GM19452 (cell line): Measurements from ENCODE around the gene PDPN.
"Not testable (repeated sequence)": the region's sequence is repeated elsewhere in the genome, so short reads cannot be mapped to it uniquely, and the experiment has no call there.

Experiments
- ATAC-seq: cut with Tn5 transposase; IDR thresholded peaks from one replicate; pipeline ENCODE4 v1.9.1; 2021; ENCODE audit not compliant: unreplicated experiment

Gene PDPN

GRCh38 chr1:13583595-13583965, at the start of gene PDPN:
TSS of gene PDPN (plus strand) at chr1:13583832. CDS start at chr1:13584034, 202 bp downstream.
- no peak for ATAC-seq

GRCh38 chr1:13535227-13535626, 48.4 kb upstream of the PDPN start:
- ATAC-seq: no peak

- ATAC-seq: no peak
Measured at GRCh38 chr1:13536571-13536970, 47.1 kb upstream of the PDPN start.

- no peak for ATAC-seq
Measured at GRCh38 chr1:13538832-13539231, 44.8 kb upstream of the PDPN start.

- ATAC-seq: no peak
Measured at GRCh38 chr1:13539683-13540082, 43.9 kb upstream of the PDPN start.

GRCh38 chr1:13540866-13541265, 42.8 kb upstream of the PDPN start:
- no peak for ATAC-seq

- no peak for ATAC-seq
Measured at GRCh38 chr1:13541435-13542215, 42.0 kb upstream of the PDPN start.

- no peak for ATAC-seq
Measured at GRCh38 chr1:13543451-13544220, 40.0 kb upstream of the PDPN start.

GRCh38 chr1:13544221-13544556, 39.4 kb upstream of the PDPN start:
- ATAC-seq: no peak

GRCh38 chr1:13546791-13547190, 36.8 kb upstream of the PDPN start:
- ATAC-seq: no peak

- no peak for ATAC-seq
Measured at GRCh38 chr1:13548281-13548680, 35.4 kb upstream of the PDPN start.

- no peak for ATAC-seq
Measured at GRCh38 chr1:13549021-13549420, 34.6 kb upstream of the PDPN start.

- no peak for ATAC-seq
Measured at GRCh38 chr1:13549521-13549920, 34.1 kb upstream of the PDPN start.

- ATAC-seq: no peak
Measured at GRCh38 chr1:13550663-13551062, 33.0 kb upstream of the PDPN start.

- ATAC-seq: no peak
Measured at GRCh38 chr1:13554798-13555197, 28.8 kb upstream of the PDPN start.

- no peak for ATAC-seq
Measured at GRCh38 chr1:13556224-13556764, 27.3 kb upstream of the PDPN start.

- no peak for ATAC-seq
Measured at GRCh38 chr1:13560541-13560940, 23.1 kb upstream of the PDPN start.

- ATAC-seq: not testable (repeated sequence)
Measured at GRCh38 chr1:13562981-13563380, 20.7 kb upstream of the PDPN start.

GRCh38 chr1:13564073-13564472, 19.6 kb upstream of the PDPN start:
- ATAC-seq: no peak

GRCh38 chr1:13570435-13570834, 13.2 kb upstream of the PDPN start:
- ATAC-seq: not testable (repeated sequence)

GRCh38 chr1:13570924-13571323, 12.7 kb upstream of the PDPN start:
- ATAC-seq: no peak

- ATAC-seq: no peak
Measured at GRCh38 chr1:13573586-13573985, 10.0 kb upstream of the PDPN start.
